HepG2 (cell line): ENCODE results near the gene SCGB1C2. TPM values are rescaled to one million over a fixed set of nuclear protein-coding genes. Genes with fewer than 3 reads are reported as not detected.
A peak's percentile ranks its signal among the peaks of the same experiment; 100 is the strongest.

Source experiments
- ADNP ChIP-seq: sonication (generic); formaldehyde crosslinking; IDR thresholded peaks from 2 replicates; pipeline ENCODE4 v1.4.0; 2020; ENCODE audit warnings: missing genetic modification reagents
- CREM ChIP-seq, 2 experiments: sonication (generic) in 1 of 2; formaldehyde crosslinking in 1 of 2; IDR thresholded peaks; 2 replicates each; pipeline versions ENCODE4 v1.4.0 to v1.6.1; 2016 to 2020; ENCODE audit warnings: antibody characterized with exemption in 1 of 2, mild to moderate bottlenecking in 1 of 2, missing genetic modification reagents in 1 of 2
- ETV5 ChIP-seq: IDR thresholded peaks from 2 replicates; pipeline ENCODE4 v1.6.1; 2018; ENCODE audit warnings: missing biosample characterization, missing genetic modification reagents, inconsistent platforms, borderline replicate concordance
- FOXK2 ChIP-seq: fragments of 450-650 bp; IDR thresholded peaks from 2 replicates; pipeline ENCODE4 v1.6.1; 2016
- HNRNPUL1 ChIP-seq: fragments of 200-400 bp; formaldehyde crosslinking; IDR thresholded peaks from 2 replicates; pipeline ENCODE4 v1.6.1; 2017; ENCODE audit warnings: low read depth, mild to moderate bottlenecking, low read length, moderate library complexity
- KLF16 ChIP-seq, 2 experiments: sonication (generic) in 1 of 2; formaldehyde crosslinking in 1 of 2; IDR thresholded peaks; 2 replicates each; pipeline versions ENCODE4 v1.6.1 to v1.8.0; 2016 to 2023; ENCODE audit warnings: missing genetic modification reagents in 2 of 2, missing compliant biosample characterization in 1 of 2
- MAX ChIP-seq: IDR thresholded peaks from 2 replicates; pipeline ENCODE4 v1.6.1; 2012; ENCODE audit warnings: inconsistent platforms
- NFIB ChIP-seq: sonication (generic); formaldehyde crosslinking; IDR thresholded peaks from 2 replicates; pipeline ENCODE4 v1.9.0; 2021; ENCODE audit warnings: missing genetic modification reagents, mild to moderate bottlenecking, borderline replicate concordance
- NR2F6 ChIP-seq, 2 experiments: IDR thresholded peaks; 2 replicates each; pipeline ENCODE4 v1.6.1; 2016; ENCODE audit warnings: antibody characterized with exemption in 1 of 2, mild to moderate bottlenecking in 1 of 2
- SMYD3 ChIP-seq: sonication (generic); formaldehyde crosslinking; IDR thresholded peaks from 2 replicates; pipeline ENCODE4 v1.8.1; 2023; ENCODE audit warnings: mild to moderate bottlenecking, missing genetic modification reagents
- USF2 ChIP-seq, 2 experiments: sonication (generic) in 1 of 2; formaldehyde crosslinking in 1 of 2; IDR thresholded peaks; 2 replicates each; pipeline versions ENCODE4 v1.5.1 to v1.6.1; 2011 to 2020; ENCODE audit warnings: borderline replicate concordance in 1 of 2, low read depth in 1 of 2, low read length in 1 of 2, mild to moderate bottlenecking in 1 of 2, missing genetic modification reagents in 1 of 2, moderate library complexity in 1 of 2
- ZFP41 ChIP-seq: sonication (generic); formaldehyde crosslinking; IDR thresholded peaks from 2 replicates; pipeline ENCODE4 v1.4.0; 2020; ENCODE audit warnings: mild to moderate bottlenecking, missing genetic modification reagents, borderline replicate concordance
- ZNF260 ChIP-seq: sonication (generic); formaldehyde crosslinking; IDR thresholded peaks from 2 replicates; pipeline ENCODE4 v1.4.0; 2020; ENCODE audit warnings: missing genetic modification reagents, low read depth, mild to moderate bottlenecking, borderline replicate concordance
- ZNF33B ChIP-seq: sonication (generic); formaldehyde crosslinking; IDR thresholded peaks from 2 replicates; pipeline ENCODE4 v1.5.1; 2020; ENCODE audit warnings: mild to moderate bottlenecking, missing genetic modification reagents
- ZNF557 ChIP-seq: sonication (generic); formaldehyde crosslinking; IDR thresholded peaks from 2 replicates; pipeline ENCODE4 v1.4.0; 2020; ENCODE audit warnings: missing genetic modification reagents
- ZNF776 ChIP-seq: sonication (generic); formaldehyde crosslinking; IDR thresholded peaks from 2 replicates; pipeline ENCODE4 v1.4.0; 2020; ENCODE audit warnings: mild to moderate bottlenecking, missing genetic modification reagents
- polyA plus RNA-seq, 8 experiments: library from polyadenylated mRNA; depleted of rRNA in 3 of 8; stranded (reverse) in 7 of 8; unstranded in 1 of 8; fragments of >200 nt; fragmentation: Illumina TruSeq in 4 of 8; extraction: Trizol in 4 of 8; gene quantifications; 2 replicates each; pipeline versions ENCODE4 v1.2.1 to v1.2.3, GENCODE V29; 2011 to 2016; ENCODE audit warnings: low read depth in 4 of 8, missing spikeins in 1 of 8, mixed read lengths in 1 of 8; ENCODE audit not compliant: insufficient read depth in 1 of 8
- total RNA-seq, 5 experiments: library from RNA; depleted of rRNA; stranded (reverse); fragments of >200 nt; fragmentation: Illumina TruSeq; extraction: Trizol; gene quantifications; 2 replicates each; pipeline ENCODE4 v1.2.3, GENCODE V29; 2016; ENCODE audit warnings: low read depth in 1 of 5
- TF ChIP-seq, protein P1 (sequence below): sonication (generic); formaldehyde crosslinking; IDR thresholded peaks from 2 replicates; pipeline ENCODE4 v1.4.0; 2020; ENCODE audit warnings: missing genetic modification reagents
- TF ChIP-seq, protein P2 (sequence below): sonication (generic); formaldehyde crosslinking; IDR thresholded peaks from 2 replicates; pipeline ENCODE4 v1.4.0; 2020; ENCODE audit warnings: low read depth, missing genetic modification reagents
- TF ChIP-seq, protein P3 (sequence below): sonication (generic); formaldehyde crosslinking; conservative IDR thresholded peaks from 2 replicates; pipeline ENCODE4 v1.4.0; 2020; ENCODE audit warnings: missing genetic modification reagents

SCGB1C2 gene
- total and polyA plus RNA-seq, 2 of the 13 experiments (the other 11 are each of a cell fraction or from before 2014, with no cell fraction given), result not detected

DNA sequence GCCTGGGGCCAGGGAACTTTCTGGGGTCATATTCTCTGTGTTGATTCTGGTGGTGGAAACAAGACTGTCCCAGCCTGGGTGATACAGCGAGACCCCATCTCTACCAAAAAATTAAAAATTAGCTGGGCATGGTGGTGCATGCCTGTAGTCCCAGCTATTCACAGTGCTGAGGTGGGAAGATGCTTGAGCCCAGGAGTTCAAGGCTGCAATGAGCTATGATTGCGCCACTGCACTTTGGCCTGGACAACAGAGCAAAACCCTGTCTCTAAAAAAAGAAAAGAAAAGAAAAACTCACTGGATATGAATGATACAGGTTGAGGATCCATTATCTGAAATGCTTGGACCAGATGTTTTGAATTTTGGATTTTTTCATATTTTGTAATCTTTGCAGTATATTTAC, 13.6 kb downstream of the SCGB1C2 start (continued):
- no peak for TF ChIP-seq ADNP (CRISPR knock-in tag)
- no peak for TF ChIP-seq NFIB (CRISPR knock-in tag)
- TF ChIP-seq ZNF557, result no peak
- TF ChIP-seq ETV5 (CRISPR knock-in tag), result no peak
- TF ChIP-seq ZNF33B (CRISPR knock-in tag), result no peak
- no peak for TF ChIP-seq KLF16 (CRISPR knock-in tag; IDR thresholded peaks at IDR 0.05)
- no peak for TF ChIP-seq CREM (IDR thresholded peaks at IDR 0.05)
- no peak for TF ChIP-seq CREM (CRISPR knock-in tag; IDR thresholded peaks at IDR 0.05)
- TF ChIP-seq, protein P1, sequence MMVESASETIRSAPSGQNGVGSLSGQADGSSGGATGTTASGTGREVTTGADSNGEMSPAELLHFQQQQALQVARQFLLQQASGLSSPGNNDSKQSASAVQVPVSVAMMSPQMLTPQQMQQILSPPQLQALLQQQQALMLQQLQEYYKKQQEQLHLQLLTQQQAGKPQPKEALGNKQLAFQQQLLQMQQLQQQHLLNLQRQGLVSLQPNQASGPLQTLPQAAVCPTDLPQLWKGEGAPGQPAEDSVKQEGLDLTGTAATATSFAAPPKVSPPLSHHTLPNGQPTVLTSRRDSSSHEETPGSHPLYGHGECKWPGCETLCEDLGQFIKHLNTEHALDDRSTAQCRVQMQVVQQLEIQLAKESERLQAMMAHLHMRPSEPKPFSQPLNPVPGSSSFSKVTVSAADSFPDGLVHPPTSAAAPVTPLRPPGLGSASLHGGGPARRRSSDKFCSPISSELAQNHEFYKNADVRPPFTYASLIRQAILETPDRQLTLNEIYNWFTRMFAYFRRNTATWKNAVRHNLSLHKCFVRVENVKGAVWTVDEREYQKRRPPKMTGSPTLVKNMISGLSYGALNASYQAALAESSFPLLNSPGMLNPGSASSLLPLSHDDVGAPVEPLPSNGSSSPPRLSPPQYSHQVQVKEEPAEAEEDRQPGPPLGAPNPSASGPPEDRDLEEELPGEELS, result 0 out of 2 replicates have a peak, but pooled peaks have one; percentile 36
- TF ChIP-seq ZFP41, result no peak
- TF ChIP-seq SMYD3 (CRISPR knock-in tag), result no peak
- TF ChIP-seq, protein P2, sequence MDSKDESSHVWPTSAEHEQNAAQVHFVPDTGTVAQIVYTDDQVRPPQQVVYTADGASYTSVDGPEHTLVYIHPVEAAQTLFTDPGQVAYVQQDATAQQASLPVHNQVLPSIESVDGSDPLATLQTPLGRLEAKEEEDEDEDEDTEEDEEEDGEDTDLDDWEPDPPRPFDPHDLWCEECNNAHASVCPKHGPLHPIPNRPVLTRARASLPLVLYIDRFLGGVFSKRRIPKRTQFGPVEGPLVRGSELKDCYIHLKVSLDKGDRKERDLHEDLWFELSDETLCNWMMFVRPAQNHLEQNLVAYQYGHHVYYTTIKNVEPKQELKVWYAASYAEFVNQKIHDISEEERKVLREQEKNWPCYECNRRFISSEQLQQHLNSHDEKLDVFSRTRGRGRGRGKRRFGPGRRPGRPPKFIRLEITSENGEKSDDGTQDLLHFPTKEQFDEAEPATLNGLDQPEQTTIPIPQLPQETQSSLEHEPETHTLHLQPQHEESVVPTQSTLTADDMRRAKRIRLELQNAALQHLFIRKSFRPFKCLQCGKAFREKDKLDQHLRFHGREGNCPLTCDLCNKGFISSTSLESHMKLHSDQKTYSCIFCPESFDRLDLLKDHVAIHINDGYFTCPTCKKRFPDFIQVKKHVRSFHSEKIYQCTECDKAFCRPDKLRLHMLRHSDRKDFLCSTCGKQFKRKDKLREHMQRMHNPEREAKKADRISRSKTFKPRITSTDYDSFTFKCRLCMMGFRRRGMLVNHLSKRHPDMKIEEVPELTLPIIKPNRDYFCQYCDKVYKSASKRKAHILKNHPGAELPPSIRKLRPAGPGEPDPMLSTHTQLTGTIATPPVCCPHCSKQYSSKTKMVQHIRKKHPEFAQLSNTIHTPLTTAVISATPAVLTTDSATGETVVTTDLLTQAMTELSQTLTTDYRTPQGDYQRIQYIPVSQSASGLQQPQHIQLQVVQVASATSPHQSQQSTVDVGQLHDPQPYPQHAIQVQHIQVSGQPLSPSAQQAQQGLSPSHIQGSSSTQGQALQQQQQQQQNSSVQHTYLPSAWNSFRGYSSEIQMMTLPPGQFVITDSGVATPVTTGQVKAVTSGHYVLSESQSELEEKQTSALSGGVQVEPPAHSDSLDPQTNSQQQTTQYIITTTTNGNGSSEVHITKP, result no peak
- TF ChIP-seq MAX, result no peak
- TF ChIP-seq NR2F6 (IDR thresholded peaks at IDR 0.05), result peak; percentile 28; the same call in 1 of the 2 replicates
- no peak for TF ChIP-seq NR2F6 (CRISPR knock-in tag; IDR thresholded peaks at IDR 0.05)
- TF ChIP-seq, protein P3, sequence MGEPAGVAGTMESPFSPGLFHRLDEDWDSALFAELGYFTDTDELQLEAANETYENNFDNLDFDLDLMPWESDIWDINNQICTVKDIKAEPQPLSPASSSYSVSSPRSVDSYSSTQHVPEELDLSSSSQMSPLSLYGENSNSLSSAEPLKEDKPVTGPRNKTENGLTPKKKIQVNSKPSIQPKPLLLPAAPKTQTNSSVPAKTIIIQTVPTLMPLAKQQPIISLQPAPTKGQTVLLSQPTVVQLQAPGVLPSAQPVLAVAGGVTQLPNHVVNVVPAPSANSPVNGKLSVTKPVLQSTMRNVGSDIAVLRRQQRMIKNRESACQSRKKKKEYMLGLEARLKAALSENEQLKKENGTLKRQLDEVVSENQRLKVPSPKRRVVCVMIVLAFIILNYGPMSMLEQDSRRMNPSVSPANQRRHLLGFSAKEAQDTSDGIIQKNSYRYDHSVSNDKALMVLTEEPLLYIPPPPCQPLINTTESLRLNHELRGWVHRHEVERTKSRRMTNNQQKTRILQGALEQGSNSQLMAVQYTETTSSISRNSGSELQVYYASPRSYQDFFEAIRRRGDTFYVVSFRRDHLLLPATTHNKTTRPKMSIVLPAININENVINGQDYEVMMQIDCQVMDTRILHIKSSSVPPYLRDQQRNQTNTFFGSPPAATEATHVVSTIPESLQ (CRISPR knock-in tag), result no peak
- no peak for TF ChIP-seq FOXK2
- no peak for TF ChIP-seq USF2 (IDR thresholded peaks at IDR 0.05; ENCODE audit: low read depth, low read length)
- no peak for TF ChIP-seq USF2 (CRISPR knock-in tag; IDR thresholded peaks at IDR 0.05; ENCODE audit: borderline replicate concordance)
- no peak for TF ChIP-seq HNRNPUL1
- TF ChIP-seq ZNF260 (CRISPR knock-in tag), result no peak
- TF ChIP-seq ZNF776 (CRISPR knock-in tag), result no peak
